GM12872 (cell line): ENCODE data around the gene LRRN2.

Experiments used
- CTCF ChIP-seq: IDR thresholded peaks from 3 replicates; pipeline ENCODE4 v1.5.1; 2011; ENCODE audit warnings: low read depth, mild to moderate bottlenecking, low read length, moderate library complexity; ENCODE audit not compliant: insufficient read depth

The LRRN2 gene

DNA sequence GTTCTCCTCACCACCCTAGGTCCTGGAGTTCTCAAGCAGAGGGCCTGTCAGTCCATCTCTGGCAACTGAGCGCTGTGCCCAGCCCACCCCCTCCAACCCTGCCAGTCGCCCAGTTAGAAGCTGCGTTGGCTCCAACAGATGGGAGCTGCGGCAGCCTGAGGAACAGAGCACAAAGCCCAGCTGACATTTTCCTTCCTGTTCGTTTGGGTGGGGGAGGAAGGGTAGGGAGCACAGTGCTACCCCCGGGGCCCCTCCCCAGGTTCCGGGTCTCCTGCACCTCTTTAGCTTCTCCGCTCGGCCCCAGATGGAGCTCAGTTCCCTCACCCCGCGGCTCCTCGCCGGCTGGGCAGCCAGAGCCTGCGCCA is 1.4 kb downstream of the LRRN2 start:
- TF ChIP-seq CTCF = no peak

GRCh38 chr1:204683284-204684205 is 2.0 kb downstream of the LRRN2 start:
- no peak for TF ChIP-seq CTCF

DNA sequence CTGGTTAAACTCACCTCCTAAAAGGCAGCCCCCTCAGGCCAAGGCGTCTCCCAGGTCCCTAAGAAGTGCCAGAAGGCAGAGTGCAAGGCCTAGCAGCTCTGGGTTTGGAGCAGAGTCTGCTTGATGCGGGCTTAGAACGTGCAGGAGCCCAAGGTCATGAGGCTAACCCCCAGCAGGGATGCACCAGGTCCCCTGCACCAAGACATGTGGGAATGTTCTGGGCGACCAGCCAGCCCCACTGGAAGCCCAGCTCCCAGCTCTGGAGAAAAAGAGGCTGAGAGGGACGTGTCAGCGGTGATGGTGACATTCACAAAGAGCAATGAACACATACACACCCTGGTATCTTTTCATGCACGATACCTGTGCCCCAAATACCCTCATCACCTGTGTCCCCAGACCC is 5.1 kb downstream of the LRRN2 start:
- TF ChIP-seq CTCF = no peak

GRCh38 chr1:204680051-204680450 is 5.5 kb downstream of the LRRN2 start:
- TF ChIP-seq CTCF = no peak

GRCh38 chr1:204678721-204679475 is 6.6 kb downstream of the LRRN2 start:
- no peak for TF ChIP-seq CTCF

GRCh38 chr1:204677864-204678263 is 7.7 kb downstream of the LRRN2 start:
- no peak for TF ChIP-seq CTCF

GRCh38 chr1:204676043-204676442 is 9.5 kb downstream of the LRRN2 start:
- TF ChIP-seq CTCF = no peak
